GM19467 (cell line): ENCODE measurements around the gene TMEM131L.
"Not testable (repeated sequence)": the region's sequence is repeated elsewhere in the genome, so short reads cannot be mapped to it uniquely, and the experiment has no call there.

Source experiments
- ATAC-seq: cut with Tn5 transposase; IDR thresholded peaks from one replicate; pipeline ENCODE4 v1.9.1; 2021; ENCODE audit warnings: mild to moderate bottlenecking, moderate library complexity; ENCODE audit not compliant: unreplicated experiment

TMEM131L gene

GRCh38 chr4:153572609-153573008 is 106.4 kb downstream of the TMEM131L start:
- no peak for ATAC-seq

- no peak for ATAC-seq
Observed at GRCh38 chr4:153573221-153573620, 107.1 kb downstream of the TMEM131L start.

GRCh38 chr4:153573881-153574802 is 108.0 kb downstream of the TMEM131L start:
- ATAC-seq: peak; percentile 54

GRCh38 chr4:153576443-153576774 is 110.2 kb downstream of the TMEM131L start:
- no peak for ATAC-seq

GRCh38 chr4:153577053-153577452 is 110.9 kb downstream of the TMEM131L start:
- ATAC-seq: no peak

- ATAC-seq: no peak
Observed at GRCh38 chr4:153579410-153579809, 113.2 kb downstream of the TMEM131L start.

GRCh38 chr4:153579872-153580271 is 113.7 kb downstream of the TMEM131L start:
- ATAC-seq: no peak

GRCh38 chr4:153582954-153583702 is 117.0 kb downstream of the TMEM131L start:
- ATAC-seq: no peak

- ATAC-seq: no peak
Observed at GRCh38 chr4:153585026-153585425, 118.9 kb downstream of the TMEM131L start.

GRCh38 chr4:153589703-153590595 is 123.8 kb downstream of the TMEM131L start:
- no peak for ATAC-seq

GRCh38 chr4:153591441-153591840 is 125.3 kb downstream of the TMEM131L start:
- no peak for ATAC-seq

- no peak for ATAC-seq
Observed at GRCh38 chr4:153592064-153592463, 125.9 kb downstream of the TMEM131L start.

- ATAC-seq: no peak
Observed at GRCh38 chr4:153593161-153593560, 127.0 kb downstream of the TMEM131L start.

GRCh38 chr4:153594210-153594609 is 128.1 kb downstream of the TMEM131L start:
- no peak for ATAC-seq

GRCh38 chr4:153595894-153596601 is 129.9 kb downstream of the TMEM131L start:
- no peak for ATAC-seq

GRCh38 chr4:153602758-153603157 is 136.6 kb downstream of the TMEM131L start:
- ATAC-seq: no peak

GRCh38 chr4:153603258-153603657 is 137.1 kb downstream of the TMEM131L start:
- ATAC-seq: no peak

GRCh38 chr4:153603835-153604234 is 137.7 kb downstream of the TMEM131L start:
- ATAC-seq: no peak

GRCh38 chr4:153609070-153609469 is 142.9 kb downstream of the TMEM131L start:
- ATAC-seq: not testable (repeated sequence)

- ATAC-seq: no peak
Observed at GRCh38 chr4:153610623-153611376, 144.6 kb downstream of the TMEM131L start.
